PC-3 (cell line): ENCODE results near the gene TESK2. TPM values are rescaled to one million over a fixed set of nuclear protein-coding genes. Genes with fewer than 3 reads are reported as not detected.

ENCODE experiments used
- ATAC-seq: fragments of 200-7000 bp; cut with Tn5 transposase; 2 replicates; pipeline ENCODE4 v1.9.1; 2020; ENCODE audit warnings: mild to moderate bottlenecking, moderate library complexity
- BruUV-seq: library from RNA; stranded (reverse); fragments of 400-500 nt; replicated peaks from 2 replicates; lab custom pipeline; 2021; lab: Mats Ljungman, UMichigan
- CTCF ChIA-PET: fragments of 300-600 bp; sonication (Branson Sonifier 250); formaldehyde crosslinking; loops from one replicate; lab custom pipeline; 2022; ENCODE audit warnings: antibody characterized with exemption; lab: Charles Lee
- POLR2A ChIA-PET: fragments of 300-600 bp; sonication (Branson Sonifier 250); formaldehyde crosslinking; loops from one replicate; lab custom pipeline; 2022; ENCODE audit warnings: antibody characterized with exemption; ENCODE audit not compliant: unreplicated experiment; lab: Charles Lee
- DNase-seq: peaks from one replicate; pipeline ENCODE4 v3.0.0-alpha.2; 2015
- H2AFZ ChIP-seq: fragments of 300-600 bp; sonication (generic); 2 replicates; pipeline ENCODE4 v1.6.0; 2016; ENCODE audit warnings: antibody characterized with exemption, low read length
- H3F3A ChIP-seq: fragments of 300-600 bp; sonication (generic); one replicate; pipeline ENCODE4 v1.6.0; 2017; ENCODE audit warnings: antibody characterized with exemption, low read length, control low read depth, mild to moderate bottlenecking; ENCODE audit not compliant: unreplicated experiment
- H3K27ac ChIP-seq: fragments of 300-600 bp; sonication (generic); 2 replicates; pipeline ENCODE4 v1.5.1; 2016; ENCODE audit warnings: mild to moderate bottlenecking, low read length
- H3K27me3 ChIP-seq: fragments of 300-600 bp; sonication (generic); 2 replicates; pipeline ENCODE4 v1.6.1; 2016; ENCODE audit warnings: low read length, mixed read lengths
- H3K36me3 ChIP-seq: fragments of 300-600 bp; sonication (generic); 2 replicates; pipeline ENCODE4 v1.6.1; 2016; ENCODE audit warnings: low read depth, mixed run types, low read length, mixed read lengths
- H3K4me1 ChIP-seq: fragments of 300-600 bp; sonication (generic); 2 replicates; pipeline ENCODE4 v1.5.1; 2016; ENCODE audit warnings: low read length; ENCODE audit not compliant: insufficient read depth
- H3K4me2 ChIP-seq: fragments of 300-600 bp; sonication (generic); 2 replicates; pipeline ENCODE4 v1.6.0; 2016; ENCODE audit warnings: low read length
- H3K4me3 ChIP-seq: fragments of 300-600 bp; sonication (generic); 2 replicates; pipeline ENCODE4 v1.5.1; 2016; ENCODE audit warnings: mild to moderate bottlenecking, low read length, mixed read lengths
- H3K79me2 ChIP-seq: fragments of 300-600 bp; sonication (generic); 2 replicates; pipeline ENCODE4 v1.6.1; 2017; ENCODE audit warnings: low read length, mixed read lengths
- H3K9ac ChIP-seq: fragments of 300-600 bp; sonication (generic); 2 replicates; pipeline ENCODE4 v1.6.0; 2016; ENCODE audit warnings: mild to moderate bottlenecking, low read length
- H3K9me2 ChIP-seq: fragments of 300-600 bp; sonication (generic); replicated peaks from 2 replicates; pipeline ENCODE4 v1.6.1; 2016; ENCODE audit warnings: mixed run types, low read length, mixed read lengths
- H3K9me3 ChIP-seq: fragments of 300-600 bp; sonication (generic); 2 replicates; pipeline ENCODE4 v1.6.1; 2016; ENCODE audit warnings: low read length, mixed read lengths
- H4K20me1 ChIP-seq: fragments of 300-600 bp; sonication (generic); 2 replicates; pipeline ENCODE4 v1.6.1; 2016; ENCODE audit warnings: low read length, mixed read lengths
- EZH2 ChIP-seq: fragments of 300-600 bp; sonication (generic); IDR thresholded peaks from one replicate; pipeline ENCODE4 v1.6.1; 2017; ENCODE audit warnings: antibody characterized with exemption, mild to moderate bottlenecking, low read length; ENCODE audit not compliant: unreplicated experiment
- EZH2phosphoT487 ChIP-seq: fragments of 300-600 bp; sonication (generic); IDR thresholded peaks from 2 replicates; pipeline ENCODE4 v1.6.1; 2018; ENCODE audit warnings: mild to moderate bottlenecking, antibody characterized with exemption, low read length, borderline replicate concordance
- intact Hi-C: fragments of 100-400 bp; cut with micrococcal nuclease; formaldehyde crosslinking; loops from 2 replicates; pipeline ENCODE4 v1.9.0; 2023
- total RNA-seq: library from RNA; depleted of rRNA; stranded (reverse); fragments of >200 nt; gene quantifications from 2 replicates; pipeline ENCODE4 v1.2.3, GENCODE V29; 2014
- TF ChIP-seq, protein P1 (sequence below): fragments of 300-600 bp; sonication (generic); conservative IDR thresholded peaks from 2 replicates; pipeline ENCODE4 v1.5.1; 2017; ENCODE audit warnings: antibody characterized with exemption, low read depth, mild to moderate bottlenecking, low read length

TESK2 gene
- total RNA-seq, 1 experiment from 2014 or later: 6.0 TPM

GRCh38 chr1:45319761-45320160 lies 171.2 kb downstream of the TESK2 start:
- POLR2A ChIA-PET: no interaction called here
- no TSS peak for BruUV-seq

GRCh38 chr1:45317166-45317565 lies 173.8 kb downstream of the TESK2 start:
- Histone ChIP-seq H3F3A (no peaks in the 10 kb centered on the region), H3K4me1 (peaks cover 4% of the 10 kb centered on the region; the same call in 1 of the 2 replicates), H3K27me3 (no peaks in the 10 kb centered on the region), H3K9me2 (no peaks in the 10 kb centered on the region), H4K20me1 (no peaks in the 10 kb centered on the region), H2AFZ (no peak overlapping the region), H3K4me2 (no peak overlapping the region), H3K36me3 (no peaks in the 10 kb centered on the region), H3K79me2 (no peaks in the 10 kb centered on the region), H3K4me3 (no peak overlapping the region), H3K9me3 (no peaks in the 10 kb centered on the region), H3K9ac (no peak overlapping the region), H3K27ac (no peak overlapping the region)
- ChIA-PET CTCF (no interaction called here), POLR2A (no interaction called here)
- no peak for ATAC-seq
- no TSS peak for BruUV-seq
- intact Hi-C loops: no loop called here
- DNase-seq: no peak
- no peak for TF ChIP-seq EZH2phosphoT487
- TF ChIP-seq, protein P1, sequence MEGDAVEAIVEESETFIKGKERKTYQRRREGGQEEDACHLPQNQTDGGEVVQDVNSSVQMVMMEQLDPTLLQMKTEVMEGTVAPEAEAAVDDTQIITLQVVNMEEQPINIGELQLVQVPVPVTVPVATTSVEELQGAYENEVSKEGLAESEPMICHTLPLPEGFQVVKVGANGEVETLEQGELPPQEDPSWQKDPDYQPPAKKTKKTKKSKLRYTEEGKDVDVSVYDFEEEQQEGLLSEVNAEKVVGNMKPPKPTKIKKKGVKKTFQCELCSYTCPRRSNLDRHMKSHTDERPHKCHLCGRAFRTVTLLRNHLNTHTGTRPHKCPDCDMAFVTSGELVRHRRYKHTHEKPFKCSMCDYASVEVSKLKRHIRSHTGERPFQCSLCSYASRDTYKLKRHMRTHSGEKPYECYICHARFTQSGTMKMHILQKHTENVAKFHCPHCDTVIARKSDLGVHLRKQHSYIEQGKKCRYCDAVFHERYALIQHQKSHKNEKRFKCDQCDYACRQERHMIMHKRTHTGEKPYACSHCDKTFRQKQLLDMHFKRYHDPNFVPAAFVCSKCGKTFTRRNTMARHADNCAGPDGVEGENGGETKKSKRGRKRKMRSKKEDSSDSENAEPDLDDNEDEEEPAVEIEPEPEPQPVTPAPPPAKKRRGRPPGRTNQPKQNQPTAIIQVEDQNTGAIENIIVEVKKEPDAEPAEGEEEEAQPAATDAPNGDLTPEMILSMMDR: no peak

More at GRCh38 chr1:45319761-45320160, 171.2 kb downstream of the TESK2 start:
- H3K9me2 ChIP-seq: no peaks in the 10 kb centered on the region
- H3K79me2 ChIP-seq: no peaks in the 10 kb centered on the region
- H3K4me3 ChIP-seq: no peak overlapping the region
- TF ChIP-seq EZH2phosphoT487 (no peak), EZH2 (no peak)
- TF ChIP-seq, protein P1: no peak
- no peak overlapping the region for H3K4me2 ChIP-seq
- H3K27ac ChIP-seq: no peak overlapping the region
- CTCF ChIA-PET: no interaction called here
- H3K36me3 ChIP-seq: no peaks in the 10 kb centered on the region
- ATAC-seq (no peak), DNase-seq (no peak)
- H3K9ac ChIP-seq: no peak overlapping the region
- no peaks in the 10 kb centered on the region for H3K9me3 ChIP-seq
- H2AFZ ChIP-seq: no peak overlapping the region
- H3K4me1 ChIP-seq: no peaks in the 10 kb centered on the region
- H3K27me3 ChIP-seq: no peaks in the 10 kb centered on the region
- intact Hi-C loops: no loop called here
- no peaks in the 10 kb centered on the region for H4K20me1 ChIP-seq
- no peaks in the 10 kb centered on the region for H3F3A ChIP-seq

GRCh38 chr1:45314266-45314665 lies 176.7 kb downstream of the TESK2 start:
- H3K4me1 ChIP-seq: peaks cover 4% of the 10 kb centered on the region; the same call in 1 of the 2 replicates
- peak overlapping the region; percentile 56 for H2AFZ ChIP-seq
- H3K9ac ChIP-seq: no peak overlapping the region
- H3K9me2 ChIP-seq: no peaks in the 10 kb centered on the region
- no peak for DNase-seq
- BruUV-seq: no TSS peak
- H4K20me1 ChIP-seq: no peaks in the 10 kb centered on the region
- CTCF ChIA-PET: interaction anchor here (1.2 kb wide), 1 partner anchor 11 kb away, joined by 5 read pairs; no protein-coding TSS in a partner anchor
- H3F3A ChIP-seq: no peaks in the 10 kb centered on the region
- no peaks in the 10 kb centered on the region for H3K9me3 ChIP-seq
- H3K4me3 ChIP-seq: no peak overlapping the region
- ATAC-seq: peak; percentile 29; the same call in 1 of the 2 replicates
- H3K4me2 ChIP-seq: no peak overlapping the region
- H3K36me3 ChIP-seq: no peaks in the 10 kb centered on the region
- TF ChIP-seq EZH2: no peak
- no peak for TF ChIP-seq EZH2phosphoT487
- TF ChIP-seq, protein P1: no peak
- POLR2A ChIA-PET: interaction anchor here (0.8 kb wide), 1 partner anchor 11 kb away, joined by 3 read pairs; no protein-coding TSS in a partner anchor
- intact Hi-C loops: no loop called here
- H3K79me2 ChIP-seq: no peaks in the 10 kb centered on the region
- H3K27ac ChIP-seq: no peak overlapping the region
- H3K27me3 ChIP-seq: no peaks in the 10 kb centered on the region
